IPS-15b (cell line): ENCODE measurements around the gene RAP1GAP.

Experiments used
- H3K27me3 ChIP-seq: one replicate; pipeline ENCODE4 v1.6.1; 2013; ENCODE audit warnings: low read length; ENCODE audit not compliant: control insufficient read depth, insufficient read depth
- H3K36me3 ChIP-seq: one replicate; pipeline ENCODE4 v1.6.1; 2013; ENCODE audit warnings: low read length; ENCODE audit not compliant: control insufficient read depth, insufficient read depth
- H3K4me1 ChIP-seq: one replicate; pipeline ENCODE4 v1.6.1; 2013; ENCODE audit warnings: mild to moderate bottlenecking, low read length; ENCODE audit not compliant: control insufficient read depth, insufficient read depth
- H3K4me3 ChIP-seq: one replicate; pipeline ENCODE4 v1.5.1; 2013; ENCODE audit warnings: low read depth, low read length
- H3K9ac ChIP-seq: one replicate; pipeline ENCODE4 v1.6.1; 2013; ENCODE audit warnings: low read depth, mild to moderate bottlenecking, low read length
- H3K9me3 ChIP-seq: one replicate; pipeline ENCODE4 v1.6.1; 2013; ENCODE audit warnings: mild to moderate bottlenecking, low read length; ENCODE audit not compliant: control insufficient read depth, insufficient read depth

RAP1GAP gene

DNA sequence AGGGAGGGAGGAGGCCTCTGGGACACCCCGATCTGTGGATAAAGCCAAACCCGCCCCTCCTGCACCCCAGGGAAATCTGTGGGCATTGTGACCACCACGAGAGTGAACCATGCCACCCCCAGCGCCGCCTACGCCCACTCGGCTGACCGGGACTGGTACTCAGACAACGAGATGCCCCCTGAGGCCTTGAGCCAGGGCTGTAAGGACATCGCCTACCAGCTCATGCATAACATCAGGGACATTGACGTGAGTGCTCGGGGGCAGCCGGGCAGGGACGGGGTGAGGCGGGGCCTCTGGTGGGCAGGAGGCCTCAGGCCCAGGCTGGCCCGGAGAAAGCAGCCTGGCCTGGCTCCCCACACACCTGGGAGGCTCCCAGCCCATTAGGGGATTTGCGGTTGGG is 105.2 kb downstream of the RAP1GAP start:
- H3K4me1 ChIP-seq: no peaks in the 10 kb centered on the region
- peaks cover 40% of the 10 kb centered on the region for H3K36me3 ChIP-seq
- H3K9ac ChIP-seq: no peak overlapping the region
- no peaks in the 10 kb centered on the region for H3K9me3 ChIP-seq
- H3K4me3 ChIP-seq: no peak overlapping the region
- no peaks in the 10 kb centered on the region for H3K27me3 ChIP-seq

DNA sequence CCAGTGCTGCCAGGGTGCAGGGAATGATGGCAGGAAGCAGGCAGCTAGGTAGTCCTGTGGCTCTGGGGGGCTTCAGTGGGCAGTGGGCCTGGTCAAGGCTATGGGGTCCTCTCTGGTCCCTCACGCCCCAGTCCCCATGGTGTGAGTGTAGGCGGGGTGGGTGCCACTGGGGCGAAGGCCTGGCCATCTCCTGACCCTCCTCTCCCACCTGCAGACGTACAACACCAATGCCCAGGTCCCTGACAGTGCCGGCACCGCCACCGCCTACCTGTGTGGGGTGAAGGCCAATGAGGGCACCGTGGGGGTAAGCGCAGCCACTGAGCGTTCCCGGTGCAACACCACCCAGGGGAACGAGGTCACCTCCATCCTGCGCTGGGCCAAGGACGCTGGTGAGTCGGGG is 106.3 kb downstream of the RAP1GAP start:
- Histone ChIP-seq H3K4me1 (no peaks in the 10 kb centered on the region), H3K9ac (no peak overlapping the region), H3K36me3 (peaks cover 32% of the 10 kb centered on the region), H3K4me3 (no peak overlapping the region), H3K9me3 (no peaks in the 10 kb centered on the region), H3K27me3 (no peaks in the 10 kb centered on the region)

GRCh38 chr1:21560916-21561638 is 108.1 kb downstream of the RAP1GAP start:
- no peak overlapping the region for H3K4me3 ChIP-seq
- peaks cover 34% of the 10 kb centered on the region for H3K36me3 ChIP-seq
- no peaks in the 10 kb centered on the region for H3K27me3 ChIP-seq
- H3K9ac ChIP-seq: no peak overlapping the region
- H3K9me3 ChIP-seq: no peaks in the 10 kb centered on the region
- H3K4me1 ChIP-seq: no peaks in the 10 kb centered on the region

GRCh38 chr1:21559788-21560567 is 109.2 kb downstream of the RAP1GAP start:
- no peak overlapping the region for H3K4me3 ChIP-seq
- no peaks in the 10 kb centered on the region for H3K27me3 ChIP-seq
- no peak overlapping the region for H3K9ac ChIP-seq
- peaks cover 35% of the 10 kb centered on the region for H3K36me3 ChIP-seq
- no peaks in the 10 kb centered on the region for H3K9me3 ChIP-seq
- no peaks in the 10 kb centered on the region for H3K4me1 ChIP-seq

DNA sequence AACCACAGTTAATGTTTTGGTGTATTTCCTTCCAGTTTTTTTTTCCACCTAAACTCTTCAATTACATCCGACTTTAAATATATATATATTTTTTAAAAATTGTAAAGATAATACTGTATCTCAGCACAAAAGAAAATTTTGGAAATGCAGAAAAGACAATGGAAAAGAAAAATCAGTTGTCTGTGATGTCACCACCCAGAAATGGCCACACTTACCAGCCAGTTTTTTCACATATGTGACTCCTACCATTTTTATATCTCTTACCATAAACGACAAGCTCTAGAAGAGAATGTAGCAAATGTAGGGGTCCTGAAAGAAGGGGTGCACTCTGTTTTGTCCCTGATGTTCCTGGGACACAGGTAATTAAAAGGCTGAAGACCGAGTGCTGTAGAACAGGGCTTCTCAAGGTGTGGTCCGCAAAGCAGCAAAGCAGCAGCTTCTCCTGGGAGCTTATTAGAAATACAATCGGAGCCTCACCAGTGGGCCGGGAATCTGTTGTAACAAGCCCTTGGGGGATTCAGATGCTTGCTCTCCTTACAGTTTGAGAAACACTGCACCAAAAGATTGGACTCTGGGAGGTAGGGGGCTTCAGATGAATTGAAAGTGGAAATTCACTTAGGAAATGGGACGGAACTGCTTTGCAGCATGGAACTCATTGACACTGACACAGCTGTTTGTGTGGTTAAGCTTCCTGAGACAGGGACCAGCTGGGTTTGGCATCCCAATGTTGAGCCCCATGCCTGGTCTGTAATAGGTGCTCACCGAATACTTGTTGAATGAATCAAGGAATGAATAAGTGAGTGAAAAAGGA is 115.8 kb downstream of the RAP1GAP start:
- peaks cover 13% of the 10 kb centered on the region for H3K4me1 ChIP-seq
- no peaks in the 10 kb centered on the region for H3K27me3 ChIP-seq
- no peak overlapping the region for H3K9ac ChIP-seq
- peaks cover 7% of the 10 kb centered on the region for H3K36me3 ChIP-seq
- H3K9me3 ChIP-seq: no peaks in the 10 kb centered on the region
- H3K4me3 ChIP-seq: no peak overlapping the region

- peaks cover 7% of the 10 kb centered on the region for H3K36me3 ChIP-seq
- H3K9me3 ChIP-seq: no peaks in the 10 kb centered on the region
- no peak overlapping the region for H3K9ac ChIP-seq
- H3K4me1 ChIP-seq: peaks cover 13% of the 10 kb centered on the region
- H3K4me3 ChIP-seq: no peak overlapping the region
- H3K27me3 ChIP-seq: no peaks in the 10 kb centered on the region
These were observed 116.4 kb downstream of the RAP1GAP start for GRCh38 chr1:21552715-21553114.

- Histone ChIP-seq H3K4me3 (no peak overlapping the region), H3K27me3 (no peaks in the 10 kb centered on the region), H3K36me3 (peaks cover 2% of the 10 kb centered on the region), H3K9me3 (no peaks in the 10 kb centered on the region), H3K4me1 (peaks cover 13% of the 10 kb centered on the region), H3K9ac (peak overlapping the region; percentile 6)
These were observed 118.2 kb downstream of the RAP1GAP start for GRCh38 chr1:21550866-21551475.

GRCh38 chr1:21550097-21550496 is 119.1 kb downstream of the RAP1GAP start:
- Histone ChIP-seq H3K4me1 (peaks cover 13% of the 10 kb centered on the region), H3K27me3 (no peaks in the 10 kb centered on the region), H3K9ac (no peak overlapping the region), H3K4me3 (no peak overlapping the region), H3K36me3 (peaks cover 2% of the 10 kb centered on the region), H3K9me3 (no peaks in the 10 kb centered on the region)

DNA sequence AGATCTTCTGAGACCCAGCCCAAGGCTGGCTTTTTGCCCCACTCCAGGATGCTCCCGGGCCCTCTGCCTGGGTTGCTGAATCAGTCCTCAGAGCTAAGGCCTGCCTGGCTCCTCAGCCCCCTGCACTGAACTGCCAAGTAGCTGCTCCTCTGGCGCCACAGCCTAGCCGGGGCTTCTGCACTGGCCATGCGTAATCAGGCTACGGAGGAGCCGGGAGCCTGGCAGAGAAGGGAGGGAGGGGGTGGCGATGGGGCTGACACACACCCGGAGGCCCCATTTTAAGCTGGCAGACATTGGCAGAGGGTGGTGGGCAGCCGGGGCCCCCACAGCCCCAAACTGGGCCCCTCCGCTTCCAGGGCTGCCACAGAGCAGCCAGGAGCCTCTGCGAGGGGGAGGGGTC is 121.3 kb downstream of the RAP1GAP start:
- H3K4me1 ChIP-seq: peaks cover 4% of the 10 kb centered on the region
- H3K9ac ChIP-seq: no peak overlapping the region
- H3K27me3 ChIP-seq: no peaks in the 10 kb centered on the region
- no peaks in the 10 kb centered on the region for H3K9me3 ChIP-seq
- H3K4me3 ChIP-seq: no peak overlapping the region
- H3K36me3 ChIP-seq: no peaks in the 10 kb centered on the region
